Testis (tissue), 2 donors: ENCODE measurements around the gene CCDC191.

ENCODE experiments used
- POLR2A ChIP-seq: fragments of 450-650 bp; IDR thresholded peaks from one replicate; pipeline ENCODE4 v1.6.1; 2017; ENCODE audit warnings: antibody characterized with exemption, mild to moderate bottlenecking, moderate library complexity
- TF ChIP-seq, protein P1 (sequence below), 3 experiments: fragments of 450-650 bp in 2 of 3; fragments of 200-600 bp in 1 of 3; sonication (generic) in 1 of 3; IDR thresholded peaks; one replicate each; pipeline ENCODE4 v1.5.1; 2016 to 2019; ENCODE audit warnings: antibody characterized with exemption in 3 of 3, mild to moderate bottlenecking in 2 of 3, moderate library complexity in 1 of 3

DNA sequence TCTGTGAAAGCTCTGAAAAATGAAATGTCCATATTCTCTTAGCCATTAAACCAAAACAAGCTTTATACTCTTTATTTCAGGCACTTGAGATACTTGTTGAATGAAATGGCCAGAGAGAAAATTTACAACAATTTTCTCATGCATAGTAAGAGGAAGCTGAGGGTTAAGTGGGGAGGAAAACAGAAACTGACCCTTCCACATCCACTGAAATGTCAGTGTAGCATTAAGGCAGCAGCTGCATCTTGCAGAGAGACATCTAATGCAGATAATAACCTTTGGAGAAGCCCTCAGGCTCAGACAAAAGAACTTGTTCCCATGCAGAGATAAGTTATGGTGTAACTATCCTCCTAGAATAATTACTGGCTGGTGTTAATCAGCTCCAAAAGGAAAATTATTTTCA lies 74.5 kb downstream of the CCDC191 start:
- TF ChIP-seq, protein P1, sequence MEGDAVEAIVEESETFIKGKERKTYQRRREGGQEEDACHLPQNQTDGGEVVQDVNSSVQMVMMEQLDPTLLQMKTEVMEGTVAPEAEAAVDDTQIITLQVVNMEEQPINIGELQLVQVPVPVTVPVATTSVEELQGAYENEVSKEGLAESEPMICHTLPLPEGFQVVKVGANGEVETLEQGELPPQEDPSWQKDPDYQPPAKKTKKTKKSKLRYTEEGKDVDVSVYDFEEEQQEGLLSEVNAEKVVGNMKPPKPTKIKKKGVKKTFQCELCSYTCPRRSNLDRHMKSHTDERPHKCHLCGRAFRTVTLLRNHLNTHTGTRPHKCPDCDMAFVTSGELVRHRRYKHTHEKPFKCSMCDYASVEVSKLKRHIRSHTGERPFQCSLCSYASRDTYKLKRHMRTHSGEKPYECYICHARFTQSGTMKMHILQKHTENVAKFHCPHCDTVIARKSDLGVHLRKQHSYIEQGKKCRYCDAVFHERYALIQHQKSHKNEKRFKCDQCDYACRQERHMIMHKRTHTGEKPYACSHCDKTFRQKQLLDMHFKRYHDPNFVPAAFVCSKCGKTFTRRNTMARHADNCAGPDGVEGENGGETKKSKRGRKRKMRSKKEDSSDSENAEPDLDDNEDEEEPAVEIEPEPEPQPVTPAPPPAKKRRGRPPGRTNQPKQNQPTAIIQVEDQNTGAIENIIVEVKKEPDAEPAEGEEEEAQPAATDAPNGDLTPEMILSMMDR (IDR thresholded peaks at IDR 0.05): no peak
- no peak for TF ChIP-seq POLR2A
